ENCODE measurements around the gene NFIB.
A peak's percentile ranks its signal among the peaks of the same experiment; 100 is the strongest.

Gene NFIB

DNA sequence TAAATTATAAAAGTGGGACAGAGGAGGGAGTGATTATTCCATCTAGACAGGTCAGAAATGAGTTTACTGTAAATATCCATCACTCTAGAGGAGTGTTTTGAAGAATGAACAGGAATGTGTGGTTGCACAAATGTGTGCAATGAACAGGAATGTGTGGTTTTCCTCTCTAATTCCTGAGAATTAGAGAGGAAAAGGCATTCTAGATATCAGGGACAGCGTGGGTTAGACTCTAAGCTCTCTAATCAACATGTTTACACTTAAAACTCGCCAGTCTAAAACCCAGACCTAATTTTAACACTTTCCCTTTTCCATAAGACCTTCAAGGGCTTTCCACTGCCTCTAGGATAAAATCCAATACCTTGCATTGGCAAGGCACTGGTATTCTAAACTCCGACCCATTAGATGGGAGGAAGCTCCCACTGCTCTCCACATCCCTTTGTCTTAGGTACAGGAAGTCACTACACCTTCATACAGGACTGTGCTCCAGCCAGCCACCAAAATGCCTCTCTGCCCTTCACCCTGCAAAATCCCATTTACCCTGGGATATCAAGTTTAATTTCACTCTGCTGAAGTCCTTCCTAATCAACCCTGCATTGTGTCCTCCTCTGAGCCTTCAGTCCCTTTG is 67.9 kb downstream of the NFIB start:
- TF ChIP-seq, protein P1, sequence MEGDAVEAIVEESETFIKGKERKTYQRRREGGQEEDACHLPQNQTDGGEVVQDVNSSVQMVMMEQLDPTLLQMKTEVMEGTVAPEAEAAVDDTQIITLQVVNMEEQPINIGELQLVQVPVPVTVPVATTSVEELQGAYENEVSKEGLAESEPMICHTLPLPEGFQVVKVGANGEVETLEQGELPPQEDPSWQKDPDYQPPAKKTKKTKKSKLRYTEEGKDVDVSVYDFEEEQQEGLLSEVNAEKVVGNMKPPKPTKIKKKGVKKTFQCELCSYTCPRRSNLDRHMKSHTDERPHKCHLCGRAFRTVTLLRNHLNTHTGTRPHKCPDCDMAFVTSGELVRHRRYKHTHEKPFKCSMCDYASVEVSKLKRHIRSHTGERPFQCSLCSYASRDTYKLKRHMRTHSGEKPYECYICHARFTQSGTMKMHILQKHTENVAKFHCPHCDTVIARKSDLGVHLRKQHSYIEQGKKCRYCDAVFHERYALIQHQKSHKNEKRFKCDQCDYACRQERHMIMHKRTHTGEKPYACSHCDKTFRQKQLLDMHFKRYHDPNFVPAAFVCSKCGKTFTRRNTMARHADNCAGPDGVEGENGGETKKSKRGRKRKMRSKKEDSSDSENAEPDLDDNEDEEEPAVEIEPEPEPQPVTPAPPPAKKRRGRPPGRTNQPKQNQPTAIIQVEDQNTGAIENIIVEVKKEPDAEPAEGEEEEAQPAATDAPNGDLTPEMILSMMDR (IDR thresholded peaks at IDR 0.05; ENCODE audit: unreplicated experiment in 3 of 3), result no peak
- H3K27ac Mint-ChIP-seq, result peak overlapping the region in 2 of 3 experiments; percentile 7 to 11
- no peaks in the 10 kb centered on the region for H3K27me3 Mint-ChIP-seq (ENCODE audit: low read depth)
- peaks cover 76% of the 10 kb centered on the region for H3K4me1 Mint-ChIP-seq
- no peaks in the 10 kb centered on the region for H3K9me3 Mint-ChIP-seq
- peaks cover 9% of the 10 kb centered on the region for H3K36me3 Mint-ChIP-seq (ENCODE audit: low read depth)
- no peak overlapping the region for H3K4me3 Mint-ChIP-seq

DNA sequence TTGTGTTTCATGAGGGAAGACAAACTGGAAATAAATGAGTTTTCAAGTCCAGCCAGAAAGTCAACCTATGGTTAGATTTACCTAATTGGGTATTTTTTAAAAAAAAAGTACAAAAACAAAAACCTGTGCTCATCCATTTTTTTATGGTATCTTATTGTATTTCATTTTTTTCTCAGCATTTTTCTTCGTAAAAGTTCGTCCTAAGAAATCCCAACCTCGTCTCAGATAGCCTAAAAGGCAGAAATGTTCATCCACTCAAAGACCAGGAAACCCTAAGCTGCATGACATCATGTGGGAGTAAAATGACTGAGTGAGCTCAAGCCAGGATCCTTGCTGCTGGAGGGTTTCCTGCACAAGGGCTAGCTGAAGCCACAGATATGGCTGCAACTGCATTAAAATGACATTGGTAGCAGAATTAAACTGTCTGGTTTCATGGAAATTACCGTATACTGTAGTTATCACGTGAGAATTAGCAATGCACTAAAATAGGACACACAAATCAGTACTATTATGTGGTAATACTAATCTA is 70.4 kb downstream of the NFIB start:
- H3K9me3 Mint-ChIP-seq, result no peaks in the 10 kb centered on the region
- TF ChIP-seq, protein P1 (IDR thresholded peaks at IDR 0.05; ENCODE audit: unreplicated experiment in 3 of 3), result no peak
- H3K4me1 Mint-ChIP-seq, result peaks cover 79% of the 10 kb centered on the region
- no peaks in the 10 kb centered on the region for H3K27me3 Mint-ChIP-seq (ENCODE audit: low read depth)
- peak overlapping the region in 1 of 3 experiments; percentile 22 for H3K4me3 Mint-ChIP-seq
- H3K27ac Mint-ChIP-seq, result peak overlapping the region; percentile 14 to 49 (median 24)
- peaks cover 6% of the 10 kb centered on the region for H3K36me3 Mint-ChIP-seq (ENCODE audit: low read depth)

DNA sequence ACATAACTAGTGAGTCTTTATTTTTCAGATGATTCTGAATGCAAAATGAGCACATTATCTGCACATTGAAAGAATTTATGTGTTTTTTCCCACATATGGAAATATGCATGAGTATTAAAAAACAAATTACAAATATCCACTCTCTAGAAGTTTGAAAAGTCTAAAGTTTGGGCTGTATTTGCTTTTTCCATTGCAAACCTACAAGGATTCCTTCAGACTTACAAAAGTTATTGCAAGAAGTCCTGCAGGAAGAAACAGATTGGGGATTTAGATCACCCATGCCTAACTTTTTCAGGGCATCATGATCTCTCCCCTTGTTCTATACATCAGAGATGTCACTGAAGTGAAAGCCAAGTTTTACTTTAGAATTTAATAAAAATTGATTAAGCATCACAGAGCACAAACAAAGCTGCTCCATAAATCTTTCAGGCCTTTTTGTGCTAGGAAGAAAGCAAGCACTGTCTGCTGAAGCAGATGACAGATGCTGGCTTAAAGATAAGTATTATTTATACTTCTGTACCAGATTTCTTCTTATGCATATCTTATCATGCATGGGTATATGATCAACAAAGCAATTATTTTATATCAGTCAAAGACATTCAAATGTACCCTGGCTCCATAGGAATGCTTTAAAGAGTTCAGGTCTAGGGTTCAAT is 71.7 kb downstream of the NFIB start:
- H3K27ac Mint-ChIP-seq, result peak overlapping the region; percentile 17 to 65 (median 48)
- TF ChIP-seq, protein P1 (IDR thresholded peaks at IDR 0.05; ENCODE audit: unreplicated experiment in 3 of 3), result no peak
- no peaks in the 10 kb centered on the region for H3K9me3 Mint-ChIP-seq
- H3K27me3 Mint-ChIP-seq (ENCODE audit: low read depth), result no peaks in the 10 kb centered on the region
- peaks cover 3% of the 10 kb centered on the region for H3K36me3 Mint-ChIP-seq (ENCODE audit: low read depth)
- H3K4me3 Mint-ChIP-seq, result no peak overlapping the region
- H3K4me1 Mint-ChIP-seq, result peaks cover 88% of the 10 kb centered on the region

DNA sequence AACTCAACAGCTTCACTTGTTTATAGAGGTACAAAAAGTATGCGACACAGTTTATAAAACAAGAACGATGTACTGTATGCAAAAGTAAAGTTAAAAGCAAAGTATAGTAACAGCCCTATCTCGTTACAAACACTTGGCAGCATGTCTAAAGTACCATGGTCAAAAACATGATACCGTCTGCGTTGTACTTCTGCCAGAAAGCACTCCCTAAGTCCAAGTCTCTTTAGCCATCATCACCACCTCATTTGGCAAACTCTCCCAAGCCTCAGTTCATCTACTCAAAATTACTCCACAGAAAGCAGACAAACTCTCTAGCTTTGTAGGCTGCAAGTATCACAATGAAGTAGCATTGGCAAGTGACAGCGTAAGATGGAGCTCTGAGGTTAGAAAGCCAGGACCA is 73.4 kb downstream of the NFIB start:
- H3K27me3 Mint-ChIP-seq (ENCODE audit: low read depth), result no peaks in the 10 kb centered on the region
- peak overlapping the region in 1 of 3 experiments; percentile 11 for H3K4me3 Mint-ChIP-seq
- H3K4me1 Mint-ChIP-seq, result peaks cover 81% of the 10 kb centered on the region
- H3K27ac Mint-ChIP-seq, result peak overlapping the region; percentile 61 to 65 (median 64)
- TF ChIP-seq, protein P1 (IDR thresholded peaks at IDR 0.05; ENCODE audit: unreplicated experiment in 3 of 3), result no peak
- H3K9me3 Mint-ChIP-seq, result no peaks in the 10 kb centered on the region
- no peaks in the 10 kb centered on the region for H3K36me3 Mint-ChIP-seq (ENCODE audit: low read depth)

DNA sequence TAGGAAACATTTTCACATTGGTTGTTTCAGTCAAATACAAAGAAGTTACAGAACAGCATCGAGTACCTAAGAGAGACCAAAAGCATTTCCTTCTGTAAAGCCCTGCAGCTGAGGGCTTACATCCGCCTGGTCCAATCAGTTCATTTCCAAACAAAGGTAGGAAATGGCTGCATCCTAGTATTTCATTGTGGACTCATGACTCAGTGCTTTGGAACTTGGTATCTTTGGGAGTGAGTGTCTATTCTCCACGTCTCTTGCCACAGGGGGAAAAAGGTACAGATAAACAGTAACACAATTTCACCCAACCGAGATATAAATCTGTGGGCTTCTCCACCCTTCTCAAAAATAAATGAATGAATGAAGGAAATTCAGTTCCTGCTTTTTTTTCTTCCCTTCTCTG is 75.4 kb downstream of the NFIB start:
- no peaks in the 10 kb centered on the region for H3K27me3 Mint-ChIP-seq (ENCODE audit: low read depth)
- H3K9me3 Mint-ChIP-seq, result no peaks in the 10 kb centered on the region
- no peak overlapping the region for H3K4me3 Mint-ChIP-seq
- H3K4me1 Mint-ChIP-seq, result peaks cover 64% of the 10 kb centered on the region
- peak overlapping the region in 2 of 3 experiments; percentile 22 to 42 for H3K27ac Mint-ChIP-seq
- TF ChIP-seq, protein P1 (IDR thresholded peaks at IDR 0.05; ENCODE audit: unreplicated experiment in 3 of 3), result no peak
- H3K36me3 Mint-ChIP-seq (ENCODE audit: low read depth), result peaks cover 4% of the 10 kb centered on the region
